ENCODE measurements around the gene KYNU.

Gene KYNU

DNA sequence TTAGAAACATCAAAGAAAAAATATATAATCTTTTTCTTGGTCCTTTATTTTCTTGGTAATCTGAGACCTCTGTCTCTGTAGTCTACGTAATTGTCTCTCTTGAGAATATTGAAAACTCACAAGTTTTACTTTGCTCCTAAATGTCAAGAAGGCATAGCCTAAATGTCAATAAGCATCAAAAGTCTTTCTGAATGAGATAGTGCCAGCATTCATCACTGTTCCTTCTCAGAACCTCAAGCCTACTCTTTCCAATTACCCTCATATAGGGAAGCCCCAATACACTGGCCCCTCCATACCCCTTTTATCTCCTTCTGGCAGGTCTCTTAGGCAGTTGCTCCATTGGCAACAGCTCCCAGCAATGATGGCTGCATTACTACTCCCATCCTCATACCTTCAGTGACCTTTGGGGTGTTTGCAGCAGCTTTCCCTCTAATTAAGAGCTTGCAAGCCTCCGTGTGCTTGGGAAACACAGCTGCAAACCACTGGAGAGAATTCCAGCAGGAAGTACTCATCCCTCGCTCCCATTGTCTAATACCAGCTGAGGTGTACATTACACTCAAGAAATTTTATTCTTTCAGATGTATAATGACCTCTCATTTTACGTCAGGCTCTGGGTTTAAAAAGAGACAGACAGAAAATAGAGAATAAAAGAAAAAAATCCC lies 95.8 kb downstream of the KYNU start:
- DNase-seq: no peak

DNA sequence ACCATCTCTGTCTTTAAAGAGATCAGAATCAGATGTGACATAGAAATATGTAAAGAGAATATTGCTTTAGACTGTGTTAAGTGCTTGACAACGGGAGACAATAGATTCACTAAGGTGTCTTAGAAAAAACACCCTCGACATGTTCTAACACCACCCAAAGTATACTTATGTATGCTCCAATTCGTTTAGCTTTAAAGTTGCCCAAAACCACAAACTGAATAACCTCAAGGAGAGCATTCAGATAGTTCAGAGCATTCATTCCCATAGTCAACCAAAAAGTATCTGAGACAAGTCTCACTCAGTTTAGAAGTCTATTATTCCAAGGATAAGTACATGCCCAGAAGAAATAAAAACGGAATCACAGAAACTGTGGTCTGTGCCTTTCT lies 96.4 kb downstream of the KYNU start:
- DNase-seq: no peak

DNA sequence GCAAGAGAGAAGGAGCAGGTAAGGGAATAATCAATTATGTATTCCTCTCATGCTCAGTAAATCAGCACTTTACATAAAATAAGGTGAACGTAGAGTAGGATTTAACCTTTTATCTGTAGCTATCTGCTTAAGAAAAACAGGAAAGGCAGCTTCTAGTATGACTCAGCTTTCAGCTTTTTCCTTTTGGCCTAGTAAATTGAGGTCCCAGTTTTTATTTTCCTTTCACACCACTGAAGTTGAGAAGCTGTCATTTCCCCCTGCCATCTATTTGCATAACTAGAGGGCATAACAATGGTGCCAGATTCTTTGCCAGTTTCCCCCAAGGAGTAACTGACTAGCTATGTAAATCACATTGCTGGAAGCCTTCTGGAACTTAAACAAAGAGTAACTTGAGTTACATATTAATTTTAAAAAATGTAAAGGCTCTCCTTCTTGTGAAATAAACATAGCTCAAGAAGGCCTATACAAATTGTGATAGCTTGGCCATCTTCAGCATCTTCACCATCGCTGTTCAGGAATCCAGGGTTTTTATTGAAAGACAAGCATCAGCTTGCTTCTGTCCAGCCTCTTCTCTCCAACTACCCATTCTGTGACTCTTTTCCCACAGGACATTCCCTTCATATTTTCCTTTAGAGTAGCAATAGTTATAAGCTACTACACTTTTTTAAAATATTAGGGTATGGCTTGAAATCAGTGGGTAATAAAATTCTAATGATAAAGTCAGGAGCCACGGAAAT lies 97.0 kb downstream of the KYNU start:
- DNase-seq: no peak

DNA sequence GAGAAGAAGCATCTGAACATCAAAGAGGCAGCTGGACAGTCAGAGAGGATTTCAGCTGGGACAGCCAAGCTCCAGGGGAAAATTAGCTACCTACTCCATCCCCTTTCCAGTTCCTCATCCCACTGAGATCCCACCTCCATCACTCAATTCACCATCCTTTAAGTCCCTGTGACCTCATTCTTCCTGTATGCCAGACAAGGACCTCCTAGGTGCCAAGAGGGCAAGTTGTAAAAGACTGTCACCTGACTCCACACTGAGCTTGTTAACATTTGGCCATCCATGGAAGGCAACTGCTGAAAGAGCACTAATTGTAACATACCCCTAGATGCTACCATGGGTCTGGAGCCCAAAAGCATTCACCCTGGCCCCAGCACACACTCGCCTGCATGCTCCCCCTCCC lies 97.8 kb downstream of the KYNU start:
- no peak for DNase-seq

DNA sequence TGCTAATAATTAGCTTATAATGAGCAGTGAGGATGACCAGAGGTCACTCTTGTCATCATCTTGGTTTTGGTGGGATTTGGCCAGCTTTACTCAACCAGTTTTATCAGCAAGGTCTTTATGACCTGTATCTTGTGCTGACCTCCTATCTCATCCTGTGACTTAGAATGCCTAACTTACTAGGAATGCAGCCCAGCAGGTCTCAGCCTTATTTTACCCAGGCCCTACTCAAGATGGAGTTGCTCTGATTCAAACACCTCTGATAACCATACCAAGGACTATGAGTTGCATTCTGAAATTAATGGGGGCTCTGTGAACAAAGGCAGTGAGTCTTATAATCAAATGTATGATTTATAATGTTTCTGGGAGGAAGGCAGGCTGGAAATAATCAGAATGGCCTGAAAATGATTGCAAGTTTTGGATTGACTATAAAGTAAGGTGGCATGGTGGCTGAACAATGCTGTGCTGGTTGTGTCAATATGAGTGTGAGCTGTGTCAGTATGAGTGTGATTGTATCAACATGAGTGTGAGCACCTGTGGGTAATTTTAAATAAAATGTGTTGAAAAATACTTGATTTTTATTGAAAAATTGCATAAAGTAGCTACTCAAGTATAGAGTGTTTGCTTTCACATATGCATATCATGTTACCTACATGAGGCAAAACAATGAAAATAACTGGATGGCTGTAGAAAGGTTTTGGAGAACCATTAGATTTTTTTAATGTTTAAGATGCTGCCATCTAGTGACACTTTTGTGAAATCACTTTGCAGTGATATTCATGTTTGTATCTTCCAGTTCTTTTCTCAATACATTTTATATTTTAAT lies 103.0 kb downstream of the KYNU start:
- no peak for DNase-seq

DNA sequence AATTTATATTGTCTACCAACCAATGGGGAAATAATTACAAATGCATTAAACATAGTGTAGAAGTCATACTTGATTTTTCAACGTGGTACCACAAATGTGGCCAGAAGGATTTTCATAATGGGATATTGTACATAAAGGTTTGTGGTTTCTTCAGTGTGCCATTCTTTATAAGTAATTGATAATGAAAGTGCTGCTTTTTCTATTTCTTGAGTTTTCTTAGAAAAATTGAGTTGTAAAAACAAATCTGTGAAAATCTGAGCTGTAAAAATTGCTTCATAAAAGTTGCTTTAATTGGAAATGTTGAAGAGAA lies 103.6 kb downstream of the KYNU start:
- DNase-seq: no peak

DNA sequence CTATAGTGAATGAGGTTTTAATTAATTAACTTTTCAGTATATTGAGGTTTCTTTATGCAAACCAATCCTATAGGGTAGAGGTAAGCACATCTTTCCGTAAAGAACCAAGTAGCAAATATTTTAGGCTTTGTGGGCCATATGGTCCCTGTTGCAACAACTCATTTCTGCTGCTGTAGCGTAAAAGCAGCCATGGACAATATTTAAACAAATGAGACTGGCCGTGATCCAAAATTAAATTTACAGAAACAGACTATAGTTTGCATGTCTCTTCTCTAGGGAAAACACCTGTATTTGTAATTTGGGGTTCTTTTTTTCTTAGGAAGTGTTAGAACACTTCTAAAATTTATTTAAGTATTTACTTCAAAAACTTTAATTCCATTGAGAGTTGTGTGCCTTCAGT lies 104.3 kb downstream of the KYNU start:
- no peak for DNase-seq

DNA sequence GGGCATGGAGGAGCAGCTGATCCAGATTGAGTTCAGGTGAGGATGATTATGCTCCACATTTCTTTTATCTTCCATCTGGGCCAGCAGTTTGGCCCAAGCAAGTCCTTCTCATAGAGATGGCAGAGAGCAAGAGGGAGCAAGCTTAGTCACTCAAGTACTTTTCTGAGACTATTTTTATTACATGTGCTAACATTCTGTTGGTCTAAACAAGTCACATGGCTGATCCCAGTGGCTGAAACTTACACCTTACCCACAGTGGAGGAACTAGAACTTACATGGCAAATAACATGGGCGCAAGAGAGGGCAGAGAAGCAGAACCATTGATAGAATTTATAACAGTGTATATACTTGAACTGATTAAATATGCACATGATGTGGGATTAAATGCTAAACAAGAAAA lies 105.7 kb downstream of the KYNU start:
- DNase-seq: no peak

DNA sequence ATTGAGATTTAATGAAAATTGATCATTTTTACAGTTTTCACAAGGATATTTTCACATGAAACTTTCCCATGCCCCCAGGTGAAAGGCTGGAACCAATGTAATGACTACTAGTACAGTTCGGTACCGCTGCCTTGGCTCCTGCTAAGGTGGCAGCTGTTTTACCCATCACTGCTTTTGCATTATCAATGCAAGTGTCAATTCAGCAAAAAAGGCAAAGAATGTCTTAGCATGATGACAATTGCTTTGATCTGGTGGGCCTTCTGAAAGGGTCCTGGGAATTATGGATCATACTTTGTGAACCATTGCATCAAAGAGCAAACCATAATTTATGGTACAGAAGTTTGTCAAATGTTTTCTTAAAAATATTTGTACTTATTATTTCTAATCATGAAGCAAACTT lies 107.2 kb downstream of the KYNU start:
- no peak for DNase-seq

DNA sequence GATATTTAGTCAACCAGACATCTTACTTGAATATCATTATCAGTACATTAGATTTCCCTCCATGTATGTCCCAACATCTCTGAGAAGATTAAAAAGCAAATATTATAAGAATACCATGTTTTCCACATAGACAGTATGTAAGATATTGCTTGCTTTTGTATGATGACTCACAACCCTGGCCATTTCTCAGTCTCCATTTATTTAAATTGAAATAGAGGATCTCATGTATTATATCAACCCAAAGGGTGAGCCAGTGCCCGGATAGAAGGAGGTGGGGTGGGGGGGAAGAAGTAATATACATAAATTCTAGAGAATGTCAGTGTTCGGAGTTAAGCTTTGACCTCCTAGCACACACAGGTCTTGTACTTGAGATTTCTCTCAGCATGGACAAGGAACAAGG lies 109.6 kb downstream of the KYNU start:
- DNase-seq: no peak

DNA sequence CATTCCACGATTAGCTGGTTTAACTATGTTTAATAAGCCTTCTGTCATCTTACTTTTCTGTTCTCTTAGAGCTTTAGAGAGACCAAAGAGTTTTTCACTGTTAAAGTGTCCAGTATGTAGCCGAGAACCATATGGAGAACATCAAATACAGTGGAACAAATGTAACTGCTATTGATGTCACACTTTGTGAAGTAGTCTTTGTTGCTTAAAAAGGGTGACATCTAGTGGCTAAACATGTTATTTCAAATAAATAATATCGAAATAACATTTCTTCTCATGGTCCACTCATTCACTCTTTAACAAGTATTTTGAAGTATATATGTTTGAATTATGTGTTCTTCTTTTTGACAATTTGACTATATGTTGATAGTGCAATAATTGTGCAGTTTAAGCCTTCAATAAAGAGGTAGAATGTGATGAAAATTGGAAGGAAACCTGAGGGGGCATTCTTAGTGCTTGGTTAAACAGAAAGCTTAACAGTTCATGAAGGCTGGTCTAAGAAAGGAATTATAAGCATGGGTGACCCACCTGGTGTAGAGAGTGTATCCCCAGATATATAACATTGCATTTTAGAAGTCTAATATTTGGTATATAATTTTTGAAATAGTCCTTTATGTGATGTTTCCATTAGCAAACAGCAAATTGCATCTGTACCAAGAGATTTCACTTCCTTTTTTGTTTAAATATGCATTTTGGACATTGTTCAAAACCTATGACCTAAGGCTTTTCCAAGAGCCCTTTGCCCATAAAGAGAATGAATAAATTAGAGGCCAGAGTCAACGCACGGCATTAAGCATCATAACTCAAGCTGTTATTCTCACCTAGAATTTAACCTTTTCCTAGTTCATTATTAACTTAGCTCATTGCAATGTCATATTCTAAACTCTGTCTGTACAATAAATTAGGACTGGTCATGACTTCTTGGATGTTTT lies 112.1 kb downstream of the KYNU start:
- DNase-seq: no peak

DNA sequence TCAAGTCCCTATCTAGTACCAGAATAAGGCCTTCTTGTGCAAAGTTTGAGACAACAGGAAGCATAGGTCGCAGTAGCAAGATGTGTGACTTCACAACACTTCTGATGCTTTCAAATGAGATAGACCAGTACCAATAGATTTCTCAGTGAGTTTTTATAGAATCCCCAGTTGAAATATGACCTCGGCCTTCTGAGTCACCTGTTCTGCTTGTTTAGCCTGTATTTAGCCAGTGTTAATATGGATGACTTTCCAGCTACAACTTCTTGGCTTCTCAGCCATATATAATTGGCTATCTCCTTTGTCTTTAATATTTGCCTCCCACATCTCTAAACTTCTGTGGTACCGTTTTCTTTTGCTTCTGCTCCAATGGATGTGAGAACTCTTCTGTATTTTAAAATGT lies 113.8 kb downstream of the KYNU start:
- DNase-seq: no peak

DNA sequence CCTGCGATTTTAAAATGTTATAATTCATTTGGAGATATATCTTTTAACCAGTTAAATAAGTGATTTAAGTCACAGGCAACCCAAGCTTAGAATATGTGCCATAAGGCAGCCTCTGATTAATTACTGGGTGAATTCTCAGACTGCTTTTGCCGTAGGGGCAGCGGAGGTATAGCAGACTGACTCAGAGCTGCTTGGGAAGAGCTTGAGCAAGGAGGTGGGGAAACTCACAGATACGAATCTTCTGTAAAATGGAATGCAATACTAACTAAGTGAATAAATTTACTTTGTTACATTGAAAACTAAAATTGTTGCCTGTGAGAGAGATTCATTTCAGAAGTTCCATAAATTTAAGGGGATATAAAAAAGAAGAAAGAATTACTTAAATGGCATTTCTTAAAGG lies 115.4 kb downstream of the KYNU start:
- DNase-seq: no peak

DNA sequence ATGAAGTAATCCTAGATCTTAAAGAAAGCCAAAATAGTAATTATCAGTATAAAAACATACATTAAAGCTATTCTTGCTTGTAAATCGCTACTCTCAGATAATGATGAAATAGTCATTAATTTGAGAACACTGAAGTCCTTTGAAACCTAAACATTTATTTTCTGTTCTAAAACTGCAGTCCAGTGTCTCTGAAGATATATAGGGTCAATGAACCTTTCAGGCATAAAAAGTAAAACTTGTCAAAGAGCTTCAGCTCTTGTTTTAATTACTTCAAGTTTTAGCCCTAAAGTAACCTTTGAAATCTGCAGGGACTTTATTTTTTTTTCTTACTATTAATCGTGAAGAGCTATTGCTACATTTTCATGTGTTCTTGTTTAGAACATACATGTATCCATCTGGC lies 116.3 kb downstream of the KYNU start:
- no peak for DNase-seq

DNA sequence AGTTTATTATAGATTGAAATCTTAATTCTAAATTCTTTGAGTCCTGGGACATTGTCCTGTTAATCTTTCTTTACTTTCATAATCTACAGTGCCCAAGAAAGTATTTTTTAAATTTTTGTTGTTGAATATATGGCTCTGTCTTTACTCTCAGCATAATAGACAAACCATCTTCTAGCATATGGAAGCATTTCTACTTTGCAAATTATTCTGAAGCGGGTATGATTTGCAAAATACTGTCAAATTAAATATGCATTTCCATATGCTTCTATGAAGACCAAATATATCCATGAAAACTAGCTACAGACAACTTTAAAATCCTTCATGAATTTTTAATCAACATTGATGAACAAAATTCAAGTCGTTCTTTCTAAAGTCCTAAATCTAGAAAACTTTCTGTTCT lies 117.2 kb downstream of the KYNU start:
- no peak for DNase-seq

DNA sequence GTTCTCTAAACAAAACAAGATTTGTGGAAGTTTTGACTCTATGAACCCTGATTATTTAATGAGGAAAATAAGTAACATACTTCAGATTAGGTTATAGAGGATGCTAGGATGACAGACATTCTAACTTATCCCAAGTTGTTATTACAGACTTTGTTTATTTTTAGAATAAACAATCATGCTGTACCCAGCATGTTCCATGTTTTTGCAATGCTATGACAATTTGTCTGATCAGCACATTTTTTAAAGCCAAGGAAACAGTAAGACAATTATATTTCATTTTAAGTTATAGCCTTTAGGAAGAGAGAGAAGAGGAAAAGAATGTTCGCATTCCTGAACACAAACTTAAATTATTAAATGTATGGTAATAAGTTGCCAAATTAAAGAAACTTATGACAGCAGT lies 119.8 kb downstream of the KYNU start:
- no peak for DNase-seq

DNA sequence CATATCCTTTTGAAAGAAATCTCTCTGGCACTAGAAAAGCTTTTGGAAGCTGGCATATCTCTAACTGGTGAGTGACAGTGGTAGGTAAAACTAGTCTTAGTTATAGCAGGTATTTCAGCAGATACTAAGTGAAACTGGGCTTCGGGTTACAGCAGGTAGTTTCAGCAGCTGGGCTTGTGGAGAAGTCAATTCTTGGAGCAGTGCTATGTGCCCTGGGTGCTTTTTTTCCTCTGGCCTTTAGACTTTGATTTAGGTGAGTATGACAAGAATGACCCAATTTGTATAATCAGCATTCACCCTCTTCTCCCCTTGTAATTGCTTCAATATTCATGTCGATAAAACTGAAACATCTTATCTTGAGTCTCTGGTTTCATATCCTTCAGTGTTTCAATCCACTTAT lies 123.1 kb downstream of the KYNU start:
- no peak for DNase-seq

DNA sequence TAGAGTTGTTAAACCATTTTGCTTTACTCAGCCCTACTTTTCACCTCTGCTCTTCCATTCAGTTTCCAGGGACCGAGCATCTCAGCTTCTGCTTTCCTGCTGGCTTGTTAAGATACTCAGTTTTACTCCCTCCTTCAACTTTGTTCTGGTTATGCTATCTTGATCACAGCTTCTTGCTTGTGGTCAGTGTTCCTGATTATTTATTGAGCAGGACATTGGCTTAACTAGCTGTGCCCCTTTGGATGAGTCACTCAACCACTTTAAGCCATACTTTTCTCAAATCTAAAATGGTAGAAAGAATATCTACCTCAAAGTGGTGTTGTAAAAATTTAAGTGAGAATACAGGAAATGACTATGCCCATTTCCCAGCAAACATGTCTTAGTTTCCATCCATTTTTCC lies 124.0 kb downstream of the KYNU start:
- no peak for DNase-seq

DNA sequence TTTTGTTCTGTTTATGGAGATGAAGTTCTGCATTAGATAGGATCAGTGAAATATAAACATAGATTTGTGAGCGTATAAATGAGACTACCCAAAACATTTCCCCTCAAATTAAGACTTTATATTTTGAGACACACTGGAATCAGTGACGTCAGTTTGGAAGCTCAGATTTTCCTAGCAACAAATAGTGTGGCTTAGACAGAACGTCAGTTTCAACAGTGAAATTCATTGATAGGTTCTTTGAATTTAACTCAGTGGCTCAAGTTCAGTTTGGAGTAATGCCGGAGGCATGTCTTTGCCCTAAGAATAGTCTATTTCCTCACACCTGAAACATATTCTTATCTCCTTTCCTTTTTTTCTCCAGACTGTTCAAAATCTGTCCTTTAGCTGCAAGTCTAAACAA lies 138.2 kb downstream of the KYNU start:
- DNase-seq: no peak

DNA sequence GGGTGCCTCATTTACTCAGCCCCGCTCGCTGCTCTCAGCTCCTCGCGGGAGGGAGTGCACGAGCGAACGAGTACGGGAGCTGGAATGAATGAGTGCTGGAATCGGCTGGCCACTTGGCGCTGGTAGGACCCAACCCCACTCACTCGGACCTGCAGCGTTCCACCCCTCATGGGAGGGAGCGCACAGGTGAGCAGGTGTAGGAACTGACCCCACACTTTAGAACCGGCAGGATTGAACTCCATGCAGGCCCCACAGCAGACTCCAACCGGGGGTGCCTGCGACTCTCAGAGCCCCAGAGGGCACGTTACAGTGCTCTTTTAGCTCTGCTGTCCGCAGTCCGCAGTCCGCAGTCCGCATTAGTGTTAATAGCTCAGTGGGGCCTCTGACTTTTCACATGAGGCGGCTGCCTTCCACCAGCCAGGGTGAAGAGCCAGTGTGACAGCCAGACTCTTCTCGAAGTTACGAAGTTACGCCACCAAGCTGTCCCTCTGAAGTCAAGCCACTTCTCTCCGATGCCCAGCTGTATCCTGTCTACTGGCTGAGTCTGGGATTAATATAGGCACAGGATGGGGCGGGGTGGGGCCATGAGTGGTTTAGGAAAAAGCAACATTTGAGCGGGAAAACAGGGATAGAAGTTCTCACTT lies 149.1 kb downstream of the KYNU start:
- DNase-seq: no peak

DNA sequence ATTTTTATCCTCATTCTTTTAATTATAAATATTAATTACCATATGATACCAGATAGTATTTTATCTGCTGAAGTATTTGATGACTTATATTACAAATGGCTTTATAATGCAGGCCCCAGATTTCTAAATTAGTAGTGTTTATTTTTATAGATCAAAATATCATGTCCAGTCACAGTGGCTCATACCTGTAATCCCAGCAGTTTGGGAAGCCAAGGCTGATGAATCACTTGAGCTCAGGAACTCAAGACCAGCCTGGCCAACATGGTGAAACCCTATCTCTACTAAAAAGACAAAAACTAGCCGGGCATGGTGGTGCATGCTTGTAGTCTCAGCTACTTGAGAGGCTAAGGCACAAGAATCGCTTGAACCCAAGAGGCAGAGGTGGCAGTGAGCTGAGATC lies 151.7 kb downstream of the KYNU start:
- DNase-seq: no peak

DNA sequence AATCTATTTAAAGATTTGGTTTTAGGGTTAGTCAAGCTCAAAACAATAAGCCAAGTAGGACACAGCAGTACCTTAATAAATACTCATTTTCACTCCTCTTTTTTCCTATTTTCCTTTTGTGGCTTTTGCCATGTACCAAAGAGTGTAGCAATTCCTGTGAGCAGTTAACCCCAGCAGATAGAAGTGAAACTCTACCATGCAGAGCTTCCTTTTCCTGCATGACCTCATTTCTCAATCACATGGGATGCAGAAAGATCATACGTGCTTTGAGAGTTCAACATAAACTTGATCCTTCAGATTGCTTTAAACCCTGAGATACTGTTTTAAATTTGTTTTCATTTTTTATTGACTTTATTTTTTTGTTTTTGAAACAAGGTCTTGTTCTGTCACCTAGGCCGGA lies 152.7 kb downstream of the KYNU start:
- DNase-seq: no peak
